ENCODE data around the gene LARGE1.

LARGE1 gene

GRCh38 chr22:33785283-33785968 is 134.8 kb downstream of the LARGE1 start:
- no peak overlapping the region for H3K4me3 ChIP-seq (ENCODE audit: low read depth, low read length)
- TF ChIP-seq CTCF (IDR thresholded peaks at IDR 0.05; ENCODE audit: low read depth, low read length): no peak

DNA sequence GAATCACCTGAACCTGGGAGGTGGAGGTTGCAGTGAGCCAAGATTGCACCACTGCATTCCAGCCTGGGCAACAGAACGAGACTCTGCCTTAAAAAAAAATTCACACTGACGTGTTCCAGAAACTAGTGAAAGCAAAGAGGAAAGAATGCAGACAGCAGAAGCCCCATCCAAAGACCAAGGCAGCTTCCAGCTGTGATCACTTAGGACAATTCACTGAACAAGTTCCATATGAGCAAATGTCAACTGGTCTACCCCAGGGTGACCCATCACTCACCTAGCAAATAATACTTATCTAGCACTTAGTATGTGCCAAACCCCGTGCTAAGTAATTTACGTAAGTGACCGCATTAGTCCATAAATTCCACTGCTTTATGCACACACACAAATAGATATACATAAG is 138.9 kb downstream of the LARGE1 start:
- H3K4me3 ChIP-seq (ENCODE audit: low read depth, low read length): no peak overlapping the region
- TF ChIP-seq CTCF (IDR thresholded peaks at IDR 0.05; ENCODE audit: low read depth, low read length): no peak

GRCh38 chr22:33780531-33781136 is 139.6 kb downstream of the LARGE1 start:
- TF ChIP-seq CTCF (IDR thresholded peaks at IDR 0.05; ENCODE audit: low read depth, low read length): no peak
- no peak overlapping the region for H3K4me3 ChIP-seq (ENCODE audit: low read depth, low read length)

GRCh38 chr22:33779243-33779642 is 141.0 kb downstream of the LARGE1 start:
- no peak overlapping the region for H3K4me3 ChIP-seq (ENCODE audit: low read depth, low read length)
- no peak for TF ChIP-seq CTCF (IDR thresholded peaks at IDR 0.05; ENCODE audit: low read depth, low read length)

GRCh38 chr22:33776491-33776890 is 143.8 kb downstream of the LARGE1 start:
- H3K4me3 ChIP-seq (ENCODE audit: low read depth, low read length): no peak overlapping the region
- TF ChIP-seq CTCF (IDR thresholded peaks at IDR 0.05; ENCODE audit: low read depth, low read length): no peak

DNA sequence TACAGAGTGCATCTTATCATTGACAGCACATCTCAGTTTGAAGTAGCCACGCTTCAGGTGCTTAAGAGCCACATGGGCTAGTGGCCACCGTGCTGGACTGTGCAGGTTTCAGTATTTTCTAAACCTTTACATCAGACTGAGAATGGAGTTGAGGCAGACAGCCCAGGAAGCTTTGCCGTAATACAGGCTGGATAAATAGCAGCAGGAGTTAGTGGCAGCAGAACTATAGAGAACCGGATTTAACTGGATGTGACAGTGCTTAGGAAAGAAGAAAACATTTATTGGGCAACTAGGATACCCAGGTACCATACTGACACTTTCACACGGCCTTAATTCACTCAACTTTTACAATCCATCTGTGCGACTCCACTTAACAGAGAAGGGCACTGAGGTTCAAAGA is 145.5 kb downstream of the LARGE1 start:
- H3K4me3 ChIP-seq (ENCODE audit: low read depth, low read length): no peak overlapping the region
- TF ChIP-seq CTCF (IDR thresholded peaks at IDR 0.05; ENCODE audit: low read depth, low read length): no peak

- TF ChIP-seq CTCF (IDR thresholded peaks at IDR 0.05; ENCODE audit: low read depth, low read length): no peak
These were observed 147.5 kb downstream of the LARGE1 start for GRCh38 chr22:33772745-33773144.

More at GRCh38 chr22:33772745-33773144, 147.5 kb downstream of the LARGE1 start:
- H3K4me3 ChIP-seq (ENCODE audit: low read depth, low read length): no peak overlapping the region
